Nephron progenitor cell (in vitro differentiated cells): ENCODE data around the gene TECPR2.

Experiments
- DNase-seq: peaks from one replicate; pipeline ENCODE4 v3.0.0; 2021
- H3K27ac Mint-ChIP-seq: 2 replicates; pipeline ENCODE4 v1.8.0; 2021; ENCODE audit warnings: mild to moderate bottlenecking, moderate library complexity, mixed read lengths
- H3K27me3 Mint-ChIP-seq: 2 replicates; pipeline ENCODE4 v1.8.0; 2021; ENCODE audit warnings: mild to moderate bottlenecking, low read depth, mixed read lengths; ENCODE audit not compliant: poor library complexity
- H3K36me3 Mint-ChIP-seq: 2 replicates; pipeline ENCODE4 v1.8.0; 2021; ENCODE audit warnings: low read depth, mixed read lengths
- H3K4me1 Mint-ChIP-seq: 2 replicates; pipeline ENCODE4 v1.8.0; 2021; ENCODE audit warnings: mixed read lengths
- H3K4me3 Mint-ChIP-seq: 2 replicates; pipeline ENCODE4 v1.8.0; 2021; ENCODE audit warnings: mild to moderate bottlenecking, moderate library complexity, mixed read lengths
- H3K9me3 Mint-ChIP-seq: 2 replicates; pipeline ENCODE4 v1.8.0; 2021; ENCODE audit warnings: mild to moderate bottlenecking, moderate library complexity, mixed read lengths
- TF ChIP-seq, protein P1 (sequence below): fragments of 200-600 bp; sonication (generic); IDR thresholded peaks from 2 replicates; pipeline ENCODE4 v1.5.0; 2021; ENCODE audit warnings: antibody characterized with exemption

TECPR2 gene

DNA sequence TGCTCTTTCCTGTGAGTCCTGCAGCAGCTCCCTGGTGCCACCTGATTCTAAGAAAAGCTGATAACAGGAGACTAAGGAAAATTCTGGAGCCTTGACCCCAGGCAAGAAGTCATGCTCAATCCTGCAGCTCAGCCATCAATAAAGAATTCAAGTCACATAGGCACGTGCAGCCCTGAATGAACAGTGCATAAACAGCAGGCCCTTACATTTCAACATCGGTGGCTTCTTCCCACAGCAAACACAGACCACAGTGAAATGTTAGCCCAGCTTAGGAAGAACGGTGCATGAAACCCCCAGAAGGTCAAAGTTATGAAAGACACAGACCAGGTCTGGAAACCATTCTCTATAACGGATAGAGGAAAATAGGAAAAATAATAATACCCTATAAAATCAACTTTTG, 10.5 kb upstream of the TECPR2 start:
- TF ChIP-seq, protein P1, sequence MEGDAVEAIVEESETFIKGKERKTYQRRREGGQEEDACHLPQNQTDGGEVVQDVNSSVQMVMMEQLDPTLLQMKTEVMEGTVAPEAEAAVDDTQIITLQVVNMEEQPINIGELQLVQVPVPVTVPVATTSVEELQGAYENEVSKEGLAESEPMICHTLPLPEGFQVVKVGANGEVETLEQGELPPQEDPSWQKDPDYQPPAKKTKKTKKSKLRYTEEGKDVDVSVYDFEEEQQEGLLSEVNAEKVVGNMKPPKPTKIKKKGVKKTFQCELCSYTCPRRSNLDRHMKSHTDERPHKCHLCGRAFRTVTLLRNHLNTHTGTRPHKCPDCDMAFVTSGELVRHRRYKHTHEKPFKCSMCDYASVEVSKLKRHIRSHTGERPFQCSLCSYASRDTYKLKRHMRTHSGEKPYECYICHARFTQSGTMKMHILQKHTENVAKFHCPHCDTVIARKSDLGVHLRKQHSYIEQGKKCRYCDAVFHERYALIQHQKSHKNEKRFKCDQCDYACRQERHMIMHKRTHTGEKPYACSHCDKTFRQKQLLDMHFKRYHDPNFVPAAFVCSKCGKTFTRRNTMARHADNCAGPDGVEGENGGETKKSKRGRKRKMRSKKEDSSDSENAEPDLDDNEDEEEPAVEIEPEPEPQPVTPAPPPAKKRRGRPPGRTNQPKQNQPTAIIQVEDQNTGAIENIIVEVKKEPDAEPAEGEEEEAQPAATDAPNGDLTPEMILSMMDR = no peak
- no peaks in the 10 kb centered on the region for H3K9me3 Mint-ChIP-seq
- DNase-seq = no peak
- H3K27ac Mint-ChIP-seq = peak overlapping the region; percentile 45
- peaks cover 4% of the 10 kb centered on the region for H3K27me3 Mint-ChIP-seq
- peaks cover 64% of the 10 kb centered on the region for H3K36me3 Mint-ChIP-seq
- H3K4me1 Mint-ChIP-seq = no peaks in the 10 kb centered on the region
- no peak overlapping the region for H3K4me3 Mint-ChIP-seq

- Mint-ChIP-seq H3K36me3 (peaks cover 66% of the 10 kb centered on the region), H3K27ac (no peak overlapping the region), H3K4me3 (no peak overlapping the region), H3K9me3 (no peaks in the 10 kb centered on the region), H3K27me3 (peaks cover 4% of the 10 kb centered on the region), H3K4me1 (no peaks in the 10 kb centered on the region)
- no peak for DNase-seq
- TF ChIP-seq, protein P1 = no peak
Observed at GRCh38 chr14:102353126-102353619, 9.6 kb upstream of the TECPR2 start.

DNA sequence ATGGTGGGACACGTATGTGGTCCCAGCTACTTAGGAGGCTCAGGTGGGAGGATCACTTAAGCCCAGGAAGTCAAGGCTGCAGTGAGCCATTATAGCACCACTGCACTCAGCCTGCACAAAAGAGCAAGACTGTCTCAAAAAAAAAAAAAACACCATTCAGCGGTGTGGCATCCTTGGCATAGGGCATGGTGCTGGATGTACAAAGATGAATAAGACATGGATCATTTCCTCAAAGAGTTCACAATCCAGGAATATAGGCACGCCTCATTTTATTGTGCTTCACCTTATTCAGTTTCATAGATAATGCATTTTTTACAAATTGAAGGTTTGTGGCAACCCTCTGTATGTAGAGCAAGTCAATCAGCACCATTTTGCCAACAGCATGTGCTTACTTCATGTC, 6.5 kb upstream of the TECPR2 start:
- Mint-ChIP-seq H3K9me3 (no peaks in the 10 kb centered on the region), H3K4me3 (no peak overlapping the region), H3K27ac (no peak overlapping the region), H3K36me3 (peaks cover 42% of the 10 kb centered on the region), H3K27me3 (no peaks in the 10 kb centered on the region), H3K4me1 (peaks cover 7% of the 10 kb centered on the region)
- DNase-seq = no peak
- TF ChIP-seq, protein P1 = no peak

DNA sequence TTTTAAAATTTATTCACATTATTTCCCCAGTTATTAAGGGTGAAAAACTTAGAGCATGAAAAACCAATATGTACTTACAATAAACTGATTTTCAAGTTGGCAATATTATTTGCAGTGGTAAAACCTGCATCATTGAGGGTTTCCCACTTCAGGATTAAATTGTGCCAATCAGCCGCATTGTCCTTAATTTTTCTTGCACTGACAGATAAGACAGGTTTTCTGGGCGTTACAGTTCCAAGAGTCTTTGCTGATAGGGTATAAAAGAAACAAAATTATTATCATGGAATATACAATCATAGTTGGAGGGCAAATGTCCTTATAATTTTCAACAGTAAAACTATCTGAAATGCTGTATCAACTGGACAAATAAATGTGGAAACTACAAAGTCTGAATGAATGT, 3.4 kb upstream of the TECPR2 start:
- Mint-ChIP-seq H3K4me1 (peaks cover 15% of the 10 kb centered on the region), H3K27ac (no peak overlapping the region), H3K27me3 (no peaks in the 10 kb centered on the region), H3K36me3 (peaks cover 31% of the 10 kb centered on the region), H3K4me3 (no peak overlapping the region), H3K9me3 (no peaks in the 10 kb centered on the region)
- TF ChIP-seq, protein P1 = no peak
- no peak for DNase-seq

DNA sequence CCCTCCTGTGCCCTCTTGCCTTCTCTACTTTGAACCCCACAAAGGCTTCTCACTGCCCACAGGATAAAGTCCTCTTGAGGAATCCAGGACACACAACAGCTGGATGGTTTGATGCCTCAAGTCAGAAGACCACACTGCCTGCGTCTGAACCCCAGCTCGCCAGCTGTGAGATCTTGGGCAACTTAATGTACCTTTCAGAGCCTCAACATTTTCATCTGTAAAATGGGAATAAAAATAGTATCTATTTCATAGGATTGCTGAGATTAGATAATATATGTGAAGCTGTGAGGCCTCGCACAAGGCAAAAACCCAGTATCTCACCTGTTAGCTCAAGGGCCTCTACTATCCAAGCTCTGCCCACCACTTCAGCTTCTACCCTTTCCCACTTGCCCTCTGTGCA, 2.4 kb upstream of the TECPR2 start:
- H3K27ac Mint-ChIP-seq = peak overlapping the region; percentile 64
- TF ChIP-seq, protein P1 = no peak
- H3K4me3 Mint-ChIP-seq = no peak overlapping the region
- no peaks in the 10 kb centered on the region for H3K9me3 Mint-ChIP-seq
- no peak for DNase-seq
- H3K27me3 Mint-ChIP-seq = no peaks in the 10 kb centered on the region
- peaks cover 28% of the 10 kb centered on the region for H3K36me3 Mint-ChIP-seq
- H3K4me1 Mint-ChIP-seq = peaks cover 15% of the 10 kb centered on the region

DNA sequence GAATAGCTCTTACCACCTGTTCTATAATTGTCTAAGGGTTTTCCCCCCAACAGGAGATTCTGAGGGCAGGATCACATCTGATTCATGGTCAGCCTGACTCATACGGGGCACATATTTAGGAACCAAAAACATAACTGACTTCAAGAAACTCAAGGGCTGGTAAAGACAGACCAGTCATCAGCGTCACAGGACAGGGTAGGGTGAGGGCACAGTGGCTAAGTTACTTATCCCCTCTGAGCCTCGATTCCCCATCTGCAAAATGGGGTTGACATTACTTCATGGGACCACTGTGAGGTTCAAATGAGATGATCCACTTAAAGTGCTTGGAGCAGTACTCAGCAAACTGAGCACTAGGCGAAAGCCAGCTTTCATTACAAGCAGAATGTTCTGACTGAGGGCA, 657 bp upstream of the TECPR2 start:
- TF ChIP-seq, protein P1 = no peak
- H3K4me3 Mint-ChIP-seq = peak overlapping the region; percentile 94

More for the DNA sequence above, 657 bp upstream of the TECPR2 start:
- peaks cover 15% of the 10 kb centered on the region for H3K4me1 Mint-ChIP-seq
- no peak for DNase-seq
- peak overlapping the region; percentile 75 for H3K27ac Mint-ChIP-seq
- no peaks in the 10 kb centered on the region for H3K9me3 Mint-ChIP-seq
- H3K27me3 Mint-ChIP-seq = no peaks in the 10 kb centered on the region
- H3K36me3 Mint-ChIP-seq = peaks cover 14% of the 10 kb centered on the region
